DMS153 treated with DMSO at 0.1 percent for 48 hours (cell line): ENCODE results near the gene GDPD4.

ENCODE experiments used
- DNase-seq: peaks from one replicate; lab custom pipeline; 2025; ENCODE audit not compliant: unreplicated experiment; lab: John Stamatoyannopoulos, UW

GDPD4 gene

GRCh38 chr11:77191823-77192495, 109.5 kb downstream of the GDPD4 start:
- peak; percentile 84 for DNase-seq

- DNase-seq: no peak
Observed at GRCh38 chr11:77191429-77191822, 110.1 kb downstream of the GDPD4 start.

- no peak for DNase-seq
Observed at GRCh38 chr11:77190331-77191075, 111.0 kb downstream of the GDPD4 start.

GRCh38 chr11:77189588-77190210, 111.8 kb downstream of the GDPD4 start:
- no peak for DNase-seq

GRCh38 chr11:77188633-77189491, 112.6 kb downstream of the GDPD4 start:
- peak; percentile 36 for DNase-seq

DNA sequence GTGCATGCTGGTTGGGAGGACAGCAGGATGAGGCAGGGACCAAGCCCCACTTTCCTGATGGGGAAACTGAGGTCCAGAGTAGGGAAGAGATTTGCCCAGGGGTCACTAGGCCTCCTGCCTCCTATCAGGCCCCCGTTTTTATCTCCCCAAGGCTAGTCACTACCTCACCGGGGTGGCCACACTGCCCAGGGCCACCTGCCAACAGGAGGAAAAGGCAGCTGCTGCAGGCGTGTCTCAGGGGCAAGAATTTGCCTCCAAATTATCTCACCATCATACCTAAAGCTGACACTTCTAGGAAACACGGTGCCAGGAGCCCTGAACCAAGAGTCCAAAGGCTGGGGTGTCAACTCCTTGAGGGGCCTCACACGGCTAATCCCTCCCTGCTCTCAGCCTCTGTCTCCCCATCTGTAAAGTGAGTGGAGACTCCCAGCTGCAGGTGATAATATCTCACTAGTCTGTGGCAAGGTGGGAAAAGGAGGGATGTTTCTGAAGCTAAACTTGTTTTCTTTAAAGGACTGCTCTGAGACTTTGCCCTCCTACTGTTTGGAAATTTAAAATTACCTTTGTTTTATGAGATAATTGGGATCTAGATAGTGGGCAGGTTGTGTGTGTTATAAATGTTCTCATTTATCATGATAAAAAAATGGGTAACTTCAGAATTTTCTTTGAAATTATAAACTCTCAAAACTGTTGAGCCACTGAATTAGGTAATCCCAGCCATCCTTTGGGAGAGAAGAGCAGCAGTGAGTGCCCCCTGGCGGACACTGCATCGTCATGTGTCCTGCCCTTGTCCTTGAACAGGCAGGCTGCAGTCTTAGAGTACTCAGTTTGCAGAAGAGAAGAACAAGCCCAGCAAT, 113.5 kb downstream of the GDPD4 start:
- peak; percentile 41 for DNase-seq

- no peak for DNase-seq
Observed at GRCh38 chr11:77187111-77187750, 114.3 kb downstream of the GDPD4 start.

GRCh38 chr11:77186302-77186701, 115.2 kb downstream of the GDPD4 start:
- no peak for DNase-seq

GRCh38 chr11:77184136-77184860, 117.2 kb downstream of the GDPD4 start:
- DNase-seq: no peak

GRCh38 chr11:77183431-77183984, 118.0 kb downstream of the GDPD4 start:
- DNase-seq: no peak

DNA sequence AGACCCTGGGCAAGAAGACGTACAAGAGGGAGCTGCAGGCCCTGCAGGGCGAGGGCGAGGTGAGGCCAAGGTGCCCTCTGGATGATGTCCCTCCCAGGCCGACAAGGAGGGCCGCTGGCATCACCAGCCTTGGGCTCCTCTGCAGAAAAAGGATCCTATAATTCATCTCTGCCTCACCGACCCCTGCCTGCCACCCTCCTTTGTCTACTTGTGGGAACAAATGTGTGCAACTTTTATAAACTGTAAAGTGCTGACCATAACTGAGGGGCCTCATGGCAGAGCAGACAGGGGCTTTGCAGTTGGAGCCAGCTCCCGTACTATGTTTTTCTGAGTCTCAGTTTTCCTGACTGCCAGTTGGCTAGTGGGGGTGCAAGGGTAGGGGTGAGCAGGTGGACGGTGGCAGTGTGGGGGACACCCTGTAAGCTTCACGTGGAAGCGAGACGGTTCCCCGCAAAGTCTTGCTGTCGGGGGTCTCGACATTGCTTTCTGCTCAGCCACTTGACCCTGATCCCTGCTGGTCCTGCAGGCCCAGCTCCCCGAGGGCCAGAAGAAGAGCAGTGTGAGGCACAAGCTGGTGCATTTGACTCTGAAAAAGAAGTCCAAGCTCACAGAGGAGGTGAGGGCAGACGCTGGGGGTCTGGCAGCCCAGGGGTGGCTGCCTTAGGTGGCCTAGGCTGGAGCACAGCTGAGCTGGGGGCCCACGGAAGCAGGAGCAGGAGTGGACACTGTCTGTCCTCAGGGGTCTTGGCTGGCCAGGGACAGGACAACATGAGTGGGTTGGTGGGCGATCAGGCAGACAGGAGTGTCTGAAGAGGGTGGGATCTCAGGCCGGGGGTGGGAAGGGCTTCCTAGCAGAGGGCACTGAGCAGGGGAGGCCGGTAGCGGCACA, 118.7 kb downstream of the GDPD4 start:
- DNase-seq: no peak

- DNase-seq: no peak
Observed at GRCh38 chr11:77181799-77182541, 119.5 kb downstream of the GDPD4 start.

DNA sequence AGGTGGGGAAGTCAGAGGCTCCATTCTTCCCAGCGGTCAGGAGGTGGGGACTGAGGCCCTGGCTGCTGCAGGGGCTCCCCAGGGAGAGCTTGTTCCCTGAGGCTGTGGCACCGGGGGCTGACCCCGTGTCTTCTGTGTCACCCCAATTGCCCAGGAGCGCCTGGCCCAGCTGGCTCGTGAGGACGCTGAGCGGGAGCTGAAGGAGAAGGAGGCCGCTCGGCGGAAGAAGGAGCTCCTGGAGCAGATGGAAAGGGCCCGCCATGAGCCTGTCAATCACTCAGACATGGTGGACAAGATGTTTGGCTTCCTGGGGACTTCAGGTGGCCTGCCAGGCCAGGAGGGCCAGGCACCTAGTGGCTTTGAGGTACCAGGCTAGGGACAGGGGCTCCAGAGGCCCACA, 120.3 kb downstream of the GDPD4 start:
- no peak for DNase-seq

DNA sequence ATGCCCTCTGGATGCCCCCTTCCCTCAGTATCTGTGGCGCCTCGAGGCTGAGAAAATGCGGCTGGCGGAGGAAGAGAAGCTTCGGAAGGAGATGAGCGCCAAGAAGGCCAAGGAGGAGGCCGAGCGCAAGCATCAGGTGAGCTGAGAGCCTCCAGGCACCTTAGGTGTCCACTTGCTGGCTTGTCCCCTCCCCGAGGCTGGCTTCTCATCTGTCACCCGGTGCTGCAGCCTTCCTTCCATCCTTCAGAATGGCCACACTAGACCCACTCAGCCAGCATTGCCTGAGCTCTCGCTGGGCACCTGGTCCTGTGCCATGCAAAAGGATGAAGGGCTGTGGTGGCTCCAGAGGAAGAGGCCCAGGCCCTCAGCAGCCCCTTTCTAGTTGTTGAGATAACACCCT, 121.1 kb downstream of the GDPD4 start:
- DNase-seq: no peak

GRCh38 chr11:77179681-77180080, 121.8 kb downstream of the GDPD4 start:
- DNase-seq: no peak

- DNase-seq: no peak
Observed at GRCh38 chr11:77179048-77179447, 122.4 kb downstream of the GDPD4 start.

GRCh38 chr11:77178150-77178549, 123.3 kb downstream of the GDPD4 start:
- no peak for DNase-seq
